ENCODE results near the gene SLC34A1. TPM values are rescaled to one million over a fixed set of nuclear protein-coding genes. Genes with fewer than 3 reads are reported as not detected.

Gene SLC34A1
- total RNA-seq, 1 donor from 2014 or later, result not detected

DNA sequence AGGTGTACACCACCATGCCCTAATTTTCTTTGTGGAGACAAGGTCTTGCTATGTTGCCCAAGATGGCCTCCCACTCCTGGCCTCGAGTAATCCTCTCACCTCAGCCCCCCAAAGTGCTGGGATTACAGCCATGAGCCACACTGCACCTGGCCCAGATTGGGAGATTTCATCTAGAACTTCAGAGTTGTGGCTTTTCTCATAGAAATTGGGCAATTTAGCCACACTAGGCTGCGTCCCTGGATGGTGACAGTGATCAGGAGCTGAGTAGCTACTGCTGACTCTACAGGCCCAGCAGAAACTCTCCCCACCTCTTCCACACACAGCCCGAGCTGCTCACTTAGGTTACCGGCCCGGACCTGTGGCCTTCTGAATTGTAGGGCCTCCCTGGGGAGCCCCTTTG lies 8.5 kb downstream of the SLC34A1 start:
- Mint-ChIP-seq H3K27ac (ENCODE audit: unreplicated experiment) (no peak overlapping the region), H3K36me3 (ENCODE audit: unreplicated experiment) (no peaks in the 10 kb centered on the region), H3K9me3 (ENCODE audit: unreplicated experiment) (peaks cover 5% of the 10 kb centered on the region), H3K4me3 (ENCODE audit: unreplicated experiment) (no peak overlapping the region), H3K4me1 (ENCODE audit: low read depth, unreplicated experiment) (peaks cover 7% of the 10 kb centered on the region), H3K27me3 (ENCODE audit: unreplicated experiment) (peaks cover 10% of the 10 kb centered on the region)
- no peak for DNase-seq
- TF ChIP-seq, protein P1, sequence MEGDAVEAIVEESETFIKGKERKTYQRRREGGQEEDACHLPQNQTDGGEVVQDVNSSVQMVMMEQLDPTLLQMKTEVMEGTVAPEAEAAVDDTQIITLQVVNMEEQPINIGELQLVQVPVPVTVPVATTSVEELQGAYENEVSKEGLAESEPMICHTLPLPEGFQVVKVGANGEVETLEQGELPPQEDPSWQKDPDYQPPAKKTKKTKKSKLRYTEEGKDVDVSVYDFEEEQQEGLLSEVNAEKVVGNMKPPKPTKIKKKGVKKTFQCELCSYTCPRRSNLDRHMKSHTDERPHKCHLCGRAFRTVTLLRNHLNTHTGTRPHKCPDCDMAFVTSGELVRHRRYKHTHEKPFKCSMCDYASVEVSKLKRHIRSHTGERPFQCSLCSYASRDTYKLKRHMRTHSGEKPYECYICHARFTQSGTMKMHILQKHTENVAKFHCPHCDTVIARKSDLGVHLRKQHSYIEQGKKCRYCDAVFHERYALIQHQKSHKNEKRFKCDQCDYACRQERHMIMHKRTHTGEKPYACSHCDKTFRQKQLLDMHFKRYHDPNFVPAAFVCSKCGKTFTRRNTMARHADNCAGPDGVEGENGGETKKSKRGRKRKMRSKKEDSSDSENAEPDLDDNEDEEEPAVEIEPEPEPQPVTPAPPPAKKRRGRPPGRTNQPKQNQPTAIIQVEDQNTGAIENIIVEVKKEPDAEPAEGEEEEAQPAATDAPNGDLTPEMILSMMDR (IDR thresholded peaks at IDR 0.05; ENCODE audit: partially characterized antibody, unreplicated experiment), result no peak

DNA sequence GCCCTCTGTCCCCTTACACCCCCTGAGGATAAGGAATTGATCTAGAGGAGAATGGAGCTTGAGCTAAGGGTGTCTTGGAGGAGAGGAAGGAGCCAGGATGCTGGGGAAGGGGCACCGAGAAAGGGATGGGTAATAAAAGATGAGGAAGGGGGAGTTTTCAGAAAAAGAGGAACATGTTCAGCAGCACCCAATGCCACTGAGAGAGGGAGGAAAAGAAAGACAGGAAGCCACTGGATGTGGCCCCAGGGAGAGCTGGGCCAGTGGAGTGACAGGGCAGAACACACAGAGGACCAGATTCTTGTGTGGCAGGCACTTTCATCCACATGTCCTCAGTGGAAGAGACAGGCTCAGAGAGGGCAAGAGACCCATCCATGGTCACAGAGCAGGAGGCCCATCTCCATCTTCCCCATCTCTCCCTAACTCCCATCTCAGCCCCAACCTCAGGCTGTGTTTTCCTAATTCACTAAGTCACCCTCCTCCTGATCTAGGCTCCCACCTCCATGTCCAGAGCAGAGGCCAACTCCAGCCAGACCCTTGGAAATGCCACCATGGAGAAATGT lies 9.1 kb downstream of the SLC34A1 start:
- no peaks in the 10 kb centered on the region for H3K36me3 Mint-ChIP-seq (ENCODE audit: unreplicated experiment)
- H3K27ac Mint-ChIP-seq (ENCODE audit: unreplicated experiment), result no peak overlapping the region
- peaks cover 7% of the 10 kb centered on the region for H3K4me1 Mint-ChIP-seq (ENCODE audit: low read depth, unreplicated experiment)
- H3K9me3 Mint-ChIP-seq (ENCODE audit: unreplicated experiment), result peaks cover 3% of the 10 kb centered on the region
- no peak overlapping the region for H3K4me3 Mint-ChIP-seq (ENCODE audit: unreplicated experiment)
- H3K27me3 Mint-ChIP-seq (ENCODE audit: unreplicated experiment), result peaks cover 9% of the 10 kb centered on the region
- TF ChIP-seq, protein P1 (IDR thresholded peaks at IDR 0.05; ENCODE audit: partially characterized antibody, unreplicated experiment), result no peak
- no peak for DNase-seq

GRCh38 chr5:177393990-177394389 lies 9.8 kb downstream of the SLC34A1 start:
- Mint-ChIP-seq H3K4me1 (ENCODE audit: low read depth, unreplicated experiment) (peaks cover 7% of the 10 kb centered on the region), H3K36me3 (ENCODE audit: unreplicated experiment) (no peaks in the 10 kb centered on the region)

GRCh38 chr5:177396078-177396477 lies 11.8 kb downstream of the SLC34A1 start:
- H3K36me3 Mint-ChIP-seq (ENCODE audit: unreplicated experiment), result no peaks in the 10 kb centered on the region
- H3K27ac Mint-ChIP-seq (ENCODE audit: unreplicated experiment), result no peak overlapping the region
- no peaks in the 10 kb centered on the region for H3K27me3 Mint-ChIP-seq (ENCODE audit: unreplicated experiment)
- TF ChIP-seq, protein P1 (IDR thresholded peaks at IDR 0.05; ENCODE audit: partially characterized antibody, unreplicated experiment), result no peak
- H3K4me3 Mint-ChIP-seq (ENCODE audit: unreplicated experiment), result no peak overlapping the region
- no peak for DNase-seq
- H3K9me3 Mint-ChIP-seq (ENCODE audit: unreplicated experiment), result peaks cover 3% of the 10 kb centered on the region
- no peaks in the 10 kb centered on the region for H3K4me1 Mint-ChIP-seq (ENCODE audit: low read depth, unreplicated experiment)

More at GRCh38 chr5:177393990-177394389, 9.8 kb downstream of the SLC34A1 start:
- peaks cover 3% of the 10 kb centered on the region for H3K9me3 Mint-ChIP-seq (ENCODE audit: unreplicated experiment)
- TF ChIP-seq, protein P1 (IDR thresholded peaks at IDR 0.05; ENCODE audit: partially characterized antibody, unreplicated experiment), result no peak
- peaks cover 6% of the 10 kb centered on the region for H3K27me3 Mint-ChIP-seq (ENCODE audit: unreplicated experiment)
- no peak overlapping the region for H3K27ac Mint-ChIP-seq (ENCODE audit: unreplicated experiment)
- no peak overlapping the region for H3K4me3 Mint-ChIP-seq (ENCODE audit: unreplicated experiment)
- no peak for DNase-seq

- H3K36me3 Mint-ChIP-seq (ENCODE audit: unreplicated experiment), result no peaks in the 10 kb centered on the region
- peaks cover 2% of the 10 kb centered on the region for H3K27me3 Mint-ChIP-seq (ENCODE audit: unreplicated experiment)
- H3K9me3 Mint-ChIP-seq (ENCODE audit: unreplicated experiment), result peaks cover 3% of the 10 kb centered on the region
- DNase-seq, result no peak
- H3K27ac Mint-ChIP-seq (ENCODE audit: unreplicated experiment), result no peak overlapping the region
- TF ChIP-seq, protein P1 (IDR thresholded peaks at IDR 0.05; ENCODE audit: partially characterized antibody, unreplicated experiment), result no peak
- H3K4me1 Mint-ChIP-seq (ENCODE audit: low read depth, unreplicated experiment), result no peaks in the 10 kb centered on the region
- H3K4me3 Mint-ChIP-seq (ENCODE audit: unreplicated experiment), result no peak overlapping the region
Observed at GRCh38 chr5:177396807-177397206, 12.6 kb downstream of the SLC34A1 start.
